HUES64 (cell line): Measurements from ENCODE around the gene ZCRB1.

ENCODE experiments used
- H3K27ac ChIP-seq: 2 replicates; pipeline ENCODE4 v1.7.0; 2013; ENCODE audit warnings: low read depth, low read length, inconsistent platforms
- H3K27me3 ChIP-seq: 2 replicates; pipeline ENCODE4 v1.6.1; 2013; ENCODE audit warnings: mild to moderate bottlenecking, low read length; ENCODE audit not compliant: insufficient read depth
- H3K36me3 ChIP-seq: 2 replicates; pipeline ENCODE4 v1.6.1; 2013; ENCODE audit warnings: mild to moderate bottlenecking, low read length; ENCODE audit not compliant: insufficient read depth
- H3K4me1 ChIP-seq: 2 replicates; pipeline ENCODE4 v1.6.1; 2013; ENCODE audit warnings: mild to moderate bottlenecking, low read length, moderate library complexity; ENCODE audit not compliant: insufficient read depth
- H3K4me3 ChIP-seq: 2 replicates; pipeline ENCODE4 v1.5.1; 2013; ENCODE audit warnings: mild to moderate bottlenecking, low read length, moderate library complexity
- H3K9ac ChIP-seq: 2 replicates; pipeline ENCODE4 v1.6.1; 2013; ENCODE audit warnings: mild to moderate bottlenecking, low read depth, low read length
- H3K9me3 ChIP-seq: 2 replicates; pipeline ENCODE4 v1.6.1; 2013; ENCODE audit warnings: low read depth, low read length; ENCODE audit not compliant: insufficient read depth
- WGBS: fragments of 150-250, 120-280 bp; methylation state at CpG from one replicate; pipeline ENCODE4 v1.1.7; 2013; ENCODE audit warnings: missing lambda C conversion rate; 5-methylcytosine and 5-hydroxymethylcytosine counted together

Gene ZCRB1

DNA sequence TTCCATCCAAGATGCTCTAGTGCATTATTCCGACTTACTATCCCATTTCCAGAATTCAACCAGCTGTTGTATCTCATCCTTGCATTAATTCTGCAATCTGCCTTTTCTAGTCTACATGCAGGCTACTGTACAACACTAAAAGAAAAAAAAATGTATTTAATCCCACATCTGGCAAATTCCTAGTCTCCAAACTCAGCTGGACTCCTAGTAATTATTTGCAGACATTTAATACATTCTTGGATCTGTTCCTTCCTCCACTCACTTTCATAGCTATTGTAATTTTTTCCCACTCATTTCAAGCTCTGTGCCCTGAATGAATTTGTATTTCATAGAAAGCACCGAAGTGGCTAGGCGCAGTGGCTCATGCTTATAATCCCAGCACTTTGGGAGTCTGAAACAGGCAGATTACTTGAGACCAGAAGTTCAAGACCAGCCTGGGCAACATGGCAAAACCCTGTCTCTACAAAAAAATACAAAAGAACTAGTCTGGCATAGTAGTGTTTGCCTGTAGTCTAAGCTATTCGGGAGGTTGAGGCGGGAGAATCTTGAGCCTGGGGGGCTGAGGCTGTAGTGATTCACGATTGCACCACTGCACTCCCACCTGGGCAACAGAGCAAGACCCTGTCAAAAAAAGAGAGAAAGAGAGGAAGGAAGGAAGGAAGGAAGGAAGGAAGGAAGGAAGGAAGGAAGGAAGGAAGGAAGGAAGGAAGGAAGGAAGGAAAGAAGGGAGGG is 48.3 kb downstream of the ZCRB1 start:
- no peak overlapping the region for H3K27ac ChIP-seq
- H3K36me3 ChIP-seq: no peaks in the 10 kb centered on the region
- no peaks in the 10 kb centered on the region for H3K9me3 ChIP-seq
- no peaks in the 10 kb centered on the region for H3K4me1 ChIP-seq
- no peaks in the 10 kb centered on the region for H3K27me3 ChIP-seq
- WGBS: 96% methylated on average over 6 of the region's 6 CpGs
- no peak overlapping the region for H3K4me3 ChIP-seq
- no peak overlapping the region for H3K9ac ChIP-seq

DNA sequence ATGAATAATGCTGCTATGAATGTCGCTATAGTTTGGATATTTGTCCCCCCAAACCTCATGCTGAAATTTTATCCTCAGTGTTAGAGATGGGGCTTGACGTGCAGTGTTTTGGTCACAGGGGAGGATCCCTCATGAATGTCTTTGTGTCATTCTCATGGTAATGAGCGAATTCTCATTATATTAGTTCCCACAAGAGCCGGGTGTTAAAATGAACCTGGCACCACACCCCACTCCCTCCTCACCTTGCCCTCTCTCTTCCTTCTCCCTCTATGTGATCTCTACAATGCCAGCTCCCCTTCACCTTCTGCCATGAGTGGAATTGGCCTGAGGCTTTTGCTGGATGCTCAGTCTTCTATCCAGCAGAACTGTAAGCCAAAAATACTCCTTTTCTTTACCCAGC is 50.4 kb downstream of the ZCRB1 start:
- no peak overlapping the region for H3K9ac ChIP-seq
- 84% methylated on average over 4 of the region's 4 CpGs for WGBS
- no peaks in the 10 kb centered on the region for H3K27me3 ChIP-seq
- H3K9me3 ChIP-seq: no peaks in the 10 kb centered on the region
- no peaks in the 10 kb centered on the region for H3K36me3 ChIP-seq
- no peak overlapping the region for H3K27ac ChIP-seq
- H3K4me3 ChIP-seq: no peak overlapping the region
- H3K4me1 ChIP-seq: no peaks in the 10 kb centered on the region

DNA sequence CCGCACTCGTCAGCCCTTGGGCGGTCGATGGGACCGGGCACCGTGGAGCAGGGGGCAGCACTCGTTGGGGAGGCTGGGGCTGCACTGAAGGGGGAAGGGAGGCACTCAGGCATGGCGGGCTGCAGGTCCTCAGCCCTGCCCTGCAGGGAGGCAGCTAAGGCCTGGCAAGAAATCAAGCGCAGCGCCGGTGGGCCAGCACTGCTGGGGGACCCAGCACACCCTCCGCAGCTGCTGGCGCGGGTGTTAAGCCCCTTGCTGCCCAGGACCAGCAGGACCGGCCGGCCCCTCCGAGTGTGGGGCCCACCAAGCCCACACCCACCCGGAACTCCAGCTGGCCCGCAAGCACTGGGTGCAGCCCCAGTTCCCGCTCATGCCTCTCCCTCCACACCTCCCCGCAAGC is 52.2 kb downstream of the ZCRB1 start:
- no peaks in the 10 kb centered on the region for H3K36me3 ChIP-seq
- no peaks in the 10 kb centered on the region for H3K4me1 ChIP-seq
- no peaks in the 10 kb centered on the region for H3K9me3 ChIP-seq
- 97% methylated on average over 21 of the region's 21 CpGs for WGBS
- no peaks in the 10 kb centered on the region for H3K27me3 ChIP-seq
- no peak overlapping the region for H3K27ac ChIP-seq
- H3K9ac ChIP-seq: no peak overlapping the region
- no peak overlapping the region for H3K4me3 ChIP-seq

DNA sequence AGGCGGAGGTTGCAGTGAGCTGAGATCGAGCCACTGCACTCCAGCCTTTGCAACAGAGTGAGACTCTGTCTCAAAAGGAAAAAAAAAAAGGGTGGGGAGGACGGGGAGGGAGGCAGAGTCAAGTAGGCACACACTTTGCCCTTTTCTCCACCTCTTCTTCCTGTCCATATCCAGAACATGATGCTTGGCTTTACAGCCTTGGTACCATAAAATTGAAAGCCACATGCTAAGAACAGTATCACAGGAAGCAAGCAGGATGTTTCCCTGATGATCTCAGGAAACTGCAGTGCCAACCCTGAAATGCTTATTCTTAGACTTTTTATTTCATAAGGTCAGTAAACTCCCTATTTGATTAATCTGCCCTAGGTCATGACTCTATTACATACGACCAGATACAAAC is 55.3 kb downstream of the ZCRB1 start:
- Histone ChIP-seq H3K9ac (no peak overlapping the region), H3K36me3 (no peaks in the 10 kb centered on the region), H3K27me3 (no peaks in the 10 kb centered on the region), H3K27ac (no peak overlapping the region), H3K9me3 (no peaks in the 10 kb centered on the region), H3K4me1 (no peaks in the 10 kb centered on the region), H3K4me3 (no peak overlapping the region)
- WGBS: 89% methylated on average over 4 of the region's 4 CpGs

DNA sequence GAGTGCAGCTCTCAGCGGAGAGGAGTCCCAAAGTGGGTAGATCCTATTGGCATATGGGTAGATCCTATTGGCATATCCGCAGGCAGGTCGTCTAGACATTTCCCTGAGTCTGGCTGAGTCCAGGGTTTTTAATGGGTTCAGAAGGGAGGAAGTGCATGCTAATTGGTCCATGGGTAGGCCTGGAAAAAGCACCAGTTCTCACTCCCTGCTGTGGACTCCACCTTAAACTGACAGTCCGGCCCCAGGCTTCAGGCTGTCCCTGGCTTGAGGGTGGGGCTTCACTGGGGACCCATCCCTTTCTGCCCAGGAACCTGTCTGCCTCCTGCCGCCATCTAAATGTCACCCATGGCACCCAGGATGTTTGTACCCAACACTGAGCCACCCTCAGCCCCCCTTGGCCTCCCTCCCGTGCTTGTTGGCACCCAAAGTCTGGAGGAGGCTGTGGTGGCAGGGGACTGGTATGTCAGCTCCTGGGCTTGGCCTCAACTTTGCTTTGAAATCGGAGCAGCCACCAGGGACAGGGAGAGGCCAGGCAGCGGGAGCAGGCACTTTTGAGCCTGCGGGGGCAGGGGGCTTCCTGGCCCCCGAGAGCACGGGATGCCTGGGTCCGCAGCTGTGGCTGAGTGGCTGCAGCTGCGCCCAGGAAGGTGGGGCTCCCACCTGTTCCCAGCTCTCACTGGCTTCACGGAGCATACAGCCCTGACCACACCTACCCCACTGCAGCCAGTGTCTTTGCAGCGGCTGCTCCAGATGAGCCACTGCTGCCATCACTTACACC is 58.3 kb downstream of the ZCRB1 start:
- Histone ChIP-seq H3K9me3 (no peaks in the 10 kb centered on the region), H3K4me1 (no peaks in the 10 kb centered on the region), H3K9ac (no peak overlapping the region), H3K36me3 (no peaks in the 10 kb centered on the region), H3K27me3 (no peaks in the 10 kb centered on the region), H3K27ac (no peak overlapping the region), H3K4me3 (no peak overlapping the region)
- 92% methylated on average over 15 of the region's 15 CpGs for WGBS

DNA sequence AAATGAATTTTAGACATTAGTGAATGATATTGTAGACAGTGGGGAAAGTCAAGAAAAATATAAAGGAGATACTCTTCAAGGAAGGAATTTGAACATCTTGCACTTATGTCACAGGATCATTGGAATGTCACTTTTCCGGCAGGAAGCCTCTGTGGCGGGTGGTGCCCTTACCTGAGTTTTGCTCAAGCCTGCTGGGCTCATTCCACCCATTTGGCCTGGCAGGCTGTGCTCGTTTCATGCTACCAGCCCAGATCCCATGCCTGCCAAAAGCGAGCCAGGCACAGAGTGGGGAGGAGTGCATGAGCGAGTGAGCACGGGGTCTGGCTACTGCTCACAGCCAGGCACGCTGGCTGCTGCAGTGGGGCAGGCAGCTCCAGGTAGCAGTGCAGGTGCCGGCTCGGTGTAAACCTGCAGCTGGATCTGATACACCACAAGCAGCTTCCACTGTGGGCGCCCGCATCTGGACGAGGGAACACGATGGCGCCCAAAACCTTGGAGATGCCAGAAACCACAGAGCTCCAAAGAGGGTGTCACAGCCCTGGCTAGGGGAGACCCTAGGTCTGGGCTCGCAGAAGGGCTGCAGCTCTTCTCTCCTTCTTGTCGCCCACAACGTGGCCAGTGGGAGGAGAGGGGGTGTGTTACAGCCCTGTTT is 59.2 kb downstream of the ZCRB1 start:
- Histone ChIP-seq H3K4me1 (no peaks in the 10 kb centered on the region), H3K36me3 (no peaks in the 10 kb centered on the region), H3K9me3 (no peaks in the 10 kb centered on the region), H3K27ac (no peak overlapping the region), H3K4me3 (no peak overlapping the region), H3K27me3 (no peaks in the 10 kb centered on the region), H3K9ac (no peak overlapping the region)
- 93% methylated on average over 15 of the region's 17 CpGs for WGBS

DNA sequence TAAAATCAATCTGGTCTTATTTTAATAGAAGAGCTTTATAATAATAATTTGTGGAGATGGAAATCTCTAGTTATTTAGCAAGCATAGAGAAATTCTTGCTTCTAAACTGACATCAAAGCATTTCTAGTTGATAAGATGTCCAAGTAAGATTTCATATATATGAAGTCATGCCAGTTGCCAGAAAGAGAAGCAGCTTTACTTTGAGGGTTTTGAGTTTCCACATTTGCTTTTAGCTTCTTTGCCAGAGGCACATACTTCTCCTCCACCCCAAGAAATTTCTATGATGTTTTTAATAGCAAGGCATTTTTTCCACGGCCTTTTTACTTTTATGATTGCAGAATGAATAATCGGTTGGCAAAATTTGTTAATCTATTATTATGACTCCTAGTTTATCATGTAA is 63.6 kb downstream of the ZCRB1 start:
- Histone ChIP-seq H3K36me3 (no peaks in the 10 kb centered on the region), H3K4me1 (no peaks in the 10 kb centered on the region), H3K4me3 (no peak overlapping the region), H3K27ac (no peak overlapping the region), H3K9me3 (no peaks in the 10 kb centered on the region), H3K9ac (no peak overlapping the region), H3K27me3 (no peaks in the 10 kb centered on the region)
- WGBS: no CpG with 5 or more reads among the region's 2 CpGs
